ENCODE measurements around the gene FNDC10.
A peak's percentile ranks its signal among the peaks of the same experiment; 100 is the strongest.
"Not testable (repeated sequence)": the region's sequence is repeated elsewhere in the genome, so short reads cannot be mapped to it uniquely, and the experiment has no call there.

The FNDC10 gene

GRCh38 chr1:1598720-1599029 is 1.3 kb downstream of the FNDC10 start:
- Histone ChIP-seq H3K9me3 (ENCODE audit: severe bottlenecking) (no peaks in the 10 kb centered on the region), H3K27ac (no peak overlapping the region), H3K27me3 (ENCODE audit: insufficient read depth, low read depth, severe bottlenecking) (no peaks in the 10 kb centered on the region), H3K36me3 (no peaks in the 10 kb centered on the region), H3K4me3 (ENCODE audit: low read depth, low read length) (no peak overlapping the region)
- no peak for TF ChIP-seq CTCF (IDR thresholded peaks at IDR 0.05; ENCODE audit: low read depth, low read length)
- DNase-seq = no peak

- no peak for TF ChIP-seq CTCF (IDR thresholded peaks at IDR 0.05; ENCODE audit: low read depth, low read length)
- H3K27me3 ChIP-seq (ENCODE audit: insufficient read depth, low read depth, severe bottlenecking) = no peaks in the 10 kb centered on the region
- DNase-seq = no peak
Measured at GRCh38 chr1:1598051-1598719, 1.8 kb downstream of the FNDC10 start.

GRCh38 chr1:1597275-1597930 is 2.5 kb downstream of the FNDC10 start:
- Histone ChIP-seq H3K36me3 (no peaks in the 10 kb centered on the region), H3K27ac (peak overlapping the region; percentile 53), H3K9me3 (ENCODE audit: severe bottlenecking) (no peaks in the 10 kb centered on the region), H3K27me3 (ENCODE audit: insufficient read depth, low read depth, severe bottlenecking) (no peaks in the 10 kb centered on the region), H3K4me3 (ENCODE audit: low read depth, low read length) (no peak overlapping the region)
- peak; percentile 62 for DNase-seq
- peak; percentile 73 for TF ChIP-seq CTCF (IDR thresholded peaks at IDR 0.05; ENCODE audit: low read depth, low read length)

More at GRCh38 chr1:1598051-1598719, 1.8 kb downstream of the FNDC10 start:
- H3K27ac ChIP-seq = peak overlapping the region; percentile 53
- H3K4me3 ChIP-seq (ENCODE audit: low read depth, low read length) = no peak overlapping the region
- no peaks in the 10 kb centered on the region for H3K36me3 ChIP-seq
- no peaks in the 10 kb centered on the region for H3K9me3 ChIP-seq (ENCODE audit: severe bottlenecking)

GRCh38 chr1:1596493-1597274 is 3.3 kb downstream of the FNDC10 start:
- no peak for DNase-seq
- no peak for TF ChIP-seq CTCF (IDR thresholded peaks at IDR 0.05; ENCODE audit: low read depth, low read length)
- H3K4me3 ChIP-seq (ENCODE audit: low read depth, low read length) = no peak overlapping the region
- no peaks in the 10 kb centered on the region for H3K36me3 ChIP-seq
- H3K27me3 ChIP-seq (ENCODE audit: insufficient read depth, low read depth, severe bottlenecking) = no peaks in the 10 kb centered on the region
- no peaks in the 10 kb centered on the region for H3K9me3 ChIP-seq (ENCODE audit: severe bottlenecking)
- H3K27ac ChIP-seq = no peak overlapping the region

- H3K4me3 ChIP-seq (ENCODE audit: low read depth, low read length); H3K9me3 ChIP-seq (ENCODE audit: severe bottlenecking); DNase-seq; H3K27me3 ChIP-seq (ENCODE audit: insufficient read depth, low read depth, severe bottlenecking); H3K36me3 ChIP-seq; H3K27ac ChIP-seq: not testable (repeated sequence)
Measured at GRCh38 chr1:1595341-1595740, 4.6 kb downstream of the FNDC10 start.

- Histone ChIP-seq H3K36me3 (no peaks in the 10 kb centered on the region), H3K27me3 (ENCODE audit: insufficient read depth, low read depth, severe bottlenecking) (no peaks in the 10 kb centered on the region), H3K27ac (no peak overlapping the region), H3K4me3 (ENCODE audit: low read depth, low read length) (no peak overlapping the region), H3K9me3 (ENCODE audit: severe bottlenecking) (no peaks in the 10 kb centered on the region)
- no peak for TF ChIP-seq CTCF (IDR thresholded peaks at IDR 0.05; ENCODE audit: low read depth, low read length)
- no peak for DNase-seq
Measured at GRCh38 chr1:1594602-1595260, 5.2 kb downstream of the FNDC10 start.
